Testis (tissue), 2 donors: ENCODE data around the gene TBCA.

Source experiments
- POLR2A ChIP-seq: fragments of 450-650 bp; IDR thresholded peaks from one replicate; pipeline ENCODE4 v1.6.1; 2017; ENCODE audit warnings: antibody characterized with exemption, mild to moderate bottlenecking, moderate library complexity
- TF ChIP-seq, protein P1 (sequence below), 3 experiments: fragments of 450-650 bp in 2 of 3; fragments of 200-600 bp in 1 of 3; sonication (generic) in 1 of 3; IDR thresholded peaks; one replicate each; pipeline ENCODE4 v1.5.1; 2016 to 2019; ENCODE audit warnings: antibody characterized with exemption in 3 of 3, mild to moderate bottlenecking in 2 of 3, moderate library complexity in 1 of 3

DNA sequence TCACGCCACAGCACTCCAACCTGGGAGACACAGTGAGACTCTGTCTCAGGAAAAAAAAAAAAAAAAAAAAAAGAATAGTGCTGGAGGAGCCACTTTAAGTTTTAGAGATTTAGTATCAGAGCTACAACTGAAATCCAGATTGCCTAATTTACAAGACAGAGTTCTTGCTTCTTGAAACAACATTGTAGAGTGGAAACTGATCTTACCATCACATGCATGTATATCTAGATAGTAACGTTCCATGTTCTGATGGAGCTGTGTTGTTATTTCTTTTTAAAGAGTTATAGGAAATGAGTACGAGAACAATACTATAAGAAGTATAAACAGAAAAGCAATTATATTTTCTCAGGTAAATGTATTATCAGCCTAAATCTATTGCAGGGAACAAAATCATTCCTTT, 48.9 kb downstream of the TBCA start:
- TF ChIP-seq, protein P1, sequence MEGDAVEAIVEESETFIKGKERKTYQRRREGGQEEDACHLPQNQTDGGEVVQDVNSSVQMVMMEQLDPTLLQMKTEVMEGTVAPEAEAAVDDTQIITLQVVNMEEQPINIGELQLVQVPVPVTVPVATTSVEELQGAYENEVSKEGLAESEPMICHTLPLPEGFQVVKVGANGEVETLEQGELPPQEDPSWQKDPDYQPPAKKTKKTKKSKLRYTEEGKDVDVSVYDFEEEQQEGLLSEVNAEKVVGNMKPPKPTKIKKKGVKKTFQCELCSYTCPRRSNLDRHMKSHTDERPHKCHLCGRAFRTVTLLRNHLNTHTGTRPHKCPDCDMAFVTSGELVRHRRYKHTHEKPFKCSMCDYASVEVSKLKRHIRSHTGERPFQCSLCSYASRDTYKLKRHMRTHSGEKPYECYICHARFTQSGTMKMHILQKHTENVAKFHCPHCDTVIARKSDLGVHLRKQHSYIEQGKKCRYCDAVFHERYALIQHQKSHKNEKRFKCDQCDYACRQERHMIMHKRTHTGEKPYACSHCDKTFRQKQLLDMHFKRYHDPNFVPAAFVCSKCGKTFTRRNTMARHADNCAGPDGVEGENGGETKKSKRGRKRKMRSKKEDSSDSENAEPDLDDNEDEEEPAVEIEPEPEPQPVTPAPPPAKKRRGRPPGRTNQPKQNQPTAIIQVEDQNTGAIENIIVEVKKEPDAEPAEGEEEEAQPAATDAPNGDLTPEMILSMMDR (IDR thresholded peaks at IDR 0.05) = no peak
- TF ChIP-seq POLR2A = no peak
